K562 (cell line): Measurements from ENCODE around the gene DOCK4.

ENCODE experiments used
- BHLHE40 ChIP-seq: IDR thresholded peaks from 2 replicates; pipeline ENCODE4 v1.6.1; 2011; ENCODE audit warnings: low read length, improper control_type of control experiment
- FOSL1 ChIP-seq: fragments of 200-800 bp; sonication (Bioruptor generic); conservative IDR thresholded peaks from 2 replicates; pipeline ENCODE4 v1.6.1; 2016; ENCODE audit warnings: missing genetic modification characterization, missing compliant biosample characterization
- GABPA ChIP-seq: fragments of 200-800 bp; sonication (Bioruptor generic); conservative IDR thresholded peaks from 2 replicates; pipeline ENCODE4 v1.6.1; 2016; ENCODE audit warnings: low read depth, missing genetic modification characterization, missing compliant biosample characterization
- GATA2 ChIP-seq: sonication (generic); formaldehyde crosslinking; IDR thresholded peaks from 2 replicates; pipeline ENCODE4 v1.4.0; 2020; ENCODE audit warnings: mild to moderate bottlenecking, missing genetic modification reagents
- NFYB ChIP-seq: IDR thresholded peaks from 2 replicates; pipeline ENCODE4 v1.6.1; 2011; ENCODE audit warnings: mild to moderate bottlenecking, moderate library complexity; ENCODE audit not compliant: insufficient read length; ENCODE audit errors: extremely low read depth
- POLR2A ChIP-seq: fragments of 450-650 bp; conservative IDR thresholded peaks from 2 replicates; pipeline ENCODE4 v1.6.1; 2016
- TARDBP ChIP-seq: fragments of 450-650 bp; IDR thresholded peaks from 2 replicates; pipeline ENCODE4 v1.6.1; 2016
- ZNF175 ChIP-seq: fragments of 200-800 bp; sonication (Bioruptor generic); IDR thresholded peaks from 2 replicates; pipeline ENCODE4 v1.6.1; 2016; ENCODE audit warnings: low read depth, mild to moderate bottlenecking, missing genetic modification characterization, missing compliant biosample characterization
- ZNF274 ChIP-seq: IDR thresholded peaks from 2 replicates; pipeline ENCODE4 v1.6.1; 2011; ENCODE audit warnings: low read depth, mild to moderate bottlenecking, low read length, moderate library complexity, borderline replicate concordance
- TF ChIP-seq, protein P1 (sequence below), 3 experiments: IDR thresholded peaks in 2 of 3; conservative IDR thresholded peaks in 1 of 3; 2 replicates each; pipeline ENCODE4 v1.5.1; 2011 to 2012; ENCODE audit warnings: low read length in 3 of 3, mild to moderate bottlenecking in 3 of 3, control low read depth in 2 of 3, improper control_type of control experiment in 1 of 3, inconsistent platforms in 1 of 3, low read depth in 1 of 3, mixed read lengths in 1 of 3, moderate library complexity in 1 of 3; ENCODE audit not compliant: insufficient read depth in 2 of 3
- TF ChIP-seq, protein P2 (sequence below): fragments of 250-450 bp; sonication (Bioruptor Pico); IDR thresholded peaks from 2 replicates; pipeline ENCODE4 v1.5.0; 2021
- TF ChIP-seq, protein P3 (sequence below): fragments of 250-450 bp; sonication (Bioruptor Pico); IDR thresholded peaks from 2 replicates; pipeline ENCODE4 v1.8.0; 2022; ENCODE audit warnings: inconsistent platforms, mild to moderate bottlenecking, moderate library complexity, borderline replicate concordance
- TF ChIP-seq, protein P4 (sequence below): sonication (generic); formaldehyde crosslinking; IDR thresholded peaks from 2 replicates; pipeline ENCODE4 v1.5.0; 2020; ENCODE audit warnings: missing genetic modification reagents

DNA sequence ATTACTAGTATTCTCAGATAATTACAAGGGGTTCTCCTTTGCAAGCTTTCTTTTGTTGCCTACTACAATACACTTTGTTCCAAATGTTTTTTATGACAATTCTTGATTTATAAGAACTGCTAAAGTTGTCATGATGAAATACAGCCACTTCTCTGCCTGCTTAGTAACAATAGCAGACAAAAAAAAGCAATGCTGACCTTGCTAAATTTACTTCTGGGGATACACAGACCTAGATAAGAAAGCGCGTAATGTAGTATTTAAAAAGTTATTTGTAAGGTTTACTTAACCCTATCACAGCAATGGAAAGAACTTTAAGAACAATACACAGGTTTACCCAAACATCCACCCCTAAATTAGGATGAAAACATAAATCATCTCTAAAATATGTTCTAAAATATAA lies 311.1 kb downstream of the DOCK4 start:
- TF ChIP-seq FOSL1 (tag) = no peak
- TF ChIP-seq ZNF274 = no peak
- no peak for TF ChIP-seq ZNF175 (CRISPR knock-in tag)
- no peak for TF ChIP-seq GABPA (tag)
- TF ChIP-seq, protein P1, sequence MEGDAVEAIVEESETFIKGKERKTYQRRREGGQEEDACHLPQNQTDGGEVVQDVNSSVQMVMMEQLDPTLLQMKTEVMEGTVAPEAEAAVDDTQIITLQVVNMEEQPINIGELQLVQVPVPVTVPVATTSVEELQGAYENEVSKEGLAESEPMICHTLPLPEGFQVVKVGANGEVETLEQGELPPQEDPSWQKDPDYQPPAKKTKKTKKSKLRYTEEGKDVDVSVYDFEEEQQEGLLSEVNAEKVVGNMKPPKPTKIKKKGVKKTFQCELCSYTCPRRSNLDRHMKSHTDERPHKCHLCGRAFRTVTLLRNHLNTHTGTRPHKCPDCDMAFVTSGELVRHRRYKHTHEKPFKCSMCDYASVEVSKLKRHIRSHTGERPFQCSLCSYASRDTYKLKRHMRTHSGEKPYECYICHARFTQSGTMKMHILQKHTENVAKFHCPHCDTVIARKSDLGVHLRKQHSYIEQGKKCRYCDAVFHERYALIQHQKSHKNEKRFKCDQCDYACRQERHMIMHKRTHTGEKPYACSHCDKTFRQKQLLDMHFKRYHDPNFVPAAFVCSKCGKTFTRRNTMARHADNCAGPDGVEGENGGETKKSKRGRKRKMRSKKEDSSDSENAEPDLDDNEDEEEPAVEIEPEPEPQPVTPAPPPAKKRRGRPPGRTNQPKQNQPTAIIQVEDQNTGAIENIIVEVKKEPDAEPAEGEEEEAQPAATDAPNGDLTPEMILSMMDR (IDR thresholded peaks at IDR 0.05 in 2 of 3, conservative IDR thresholded peaks at IDR 0.05 in 1 of 3; ENCODE audit: insufficient read depth in 2 of 3, low read depth in 1 of 3, low read length in 3 of 3) = no peak
- no peak for TF ChIP-seq POLR2A
- TF ChIP-seq, protein P2, sequence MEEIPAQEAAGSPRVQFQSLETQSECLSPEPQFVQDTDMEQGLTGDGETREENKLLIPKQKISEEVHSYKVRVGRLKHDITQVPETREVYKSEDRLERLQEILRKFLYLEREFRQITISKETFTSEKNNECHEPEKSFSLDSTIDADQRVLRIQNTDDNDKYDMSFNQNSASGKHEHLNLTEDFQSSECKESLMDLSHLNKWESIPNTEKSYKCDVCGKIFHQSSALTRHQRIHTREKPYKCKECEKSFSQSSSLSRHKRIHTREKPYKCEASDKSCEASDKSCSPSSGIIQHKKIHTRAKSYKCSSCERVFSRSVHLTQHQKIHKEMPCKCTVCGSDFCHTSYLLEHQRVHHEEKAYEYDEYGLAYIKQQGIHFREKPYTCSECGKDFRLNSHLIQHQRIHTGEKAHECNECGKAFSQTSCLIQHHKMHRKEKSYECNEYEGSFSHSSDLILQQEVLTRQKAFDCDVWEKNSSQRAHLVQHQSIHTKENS = no peak
- no peak for TF ChIP-seq NFYB
- TF ChIP-seq, protein P3, sequence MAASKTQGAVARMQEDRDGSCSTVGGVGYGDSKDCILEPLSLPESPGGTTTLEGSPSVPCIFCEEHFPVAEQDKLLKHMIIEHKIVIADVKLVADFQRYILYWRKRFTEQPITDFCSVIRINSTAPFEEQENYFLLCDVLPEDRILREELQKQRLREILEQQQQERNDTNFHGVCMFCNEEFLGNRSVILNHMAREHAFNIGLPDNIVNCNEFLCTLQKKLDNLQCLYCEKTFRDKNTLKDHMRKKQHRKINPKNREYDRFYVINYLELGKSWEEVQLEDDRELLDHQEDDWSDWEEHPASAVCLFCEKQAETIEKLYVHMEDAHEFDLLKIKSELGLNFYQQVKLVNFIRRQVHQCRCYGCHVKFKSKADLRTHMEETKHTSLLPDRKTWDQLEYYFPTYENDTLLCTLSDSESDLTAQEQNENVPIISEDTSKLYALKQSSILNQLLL (CRISPR knock-in tag) = no peak
- TF ChIP-seq BHLHE40 = no peak
- no peak for TF ChIP-seq GATA2 (CRISPR knock-in tag)
- TF ChIP-seq, protein P4, sequence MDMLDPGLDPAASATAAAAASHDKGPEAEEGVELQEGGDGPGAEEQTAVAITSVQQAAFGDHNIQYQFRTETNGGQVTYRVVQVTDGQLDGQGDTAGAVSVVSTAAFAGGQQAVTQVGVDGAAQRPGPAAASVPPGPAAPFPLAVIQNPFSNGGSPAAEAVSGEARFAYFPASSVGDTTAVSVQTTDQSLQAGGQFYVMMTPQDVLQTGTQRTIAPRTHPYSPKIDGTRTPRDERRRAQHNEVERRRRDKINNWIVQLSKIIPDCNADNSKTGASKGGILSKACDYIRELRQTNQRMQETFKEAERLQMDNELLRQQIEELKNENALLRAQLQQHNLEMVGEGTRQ (CRISPR knock-in tag) = no peak
- TF ChIP-seq TARDBP = no peak
